ENCODE data around the gene PPP2R2D.
A peak's percentile ranks its signal among the peaks of the same experiment; 100 is the strongest.

DNA sequence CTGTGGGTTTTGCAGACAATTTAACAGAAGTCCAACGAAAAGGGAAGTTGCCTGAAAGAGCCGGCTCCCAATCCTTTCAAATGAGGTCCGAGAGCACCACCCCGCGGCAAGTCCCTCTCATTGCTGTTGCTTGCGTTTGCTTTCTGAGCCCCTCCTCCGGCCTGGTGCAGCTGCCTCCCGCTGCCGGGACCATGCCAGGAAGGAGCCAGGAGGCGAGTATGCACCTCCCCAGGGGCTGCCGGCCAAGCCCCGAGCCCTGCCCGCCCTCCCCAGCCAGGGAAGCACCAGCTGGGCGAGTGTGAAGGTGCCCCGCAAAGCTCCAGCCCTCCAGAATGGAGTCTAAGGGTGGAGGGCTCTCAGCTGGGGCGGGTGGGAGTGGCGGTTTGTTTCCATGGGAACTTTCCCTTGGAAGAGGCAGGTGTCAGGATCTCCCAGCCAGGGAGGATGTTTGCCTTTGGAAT is 25.8 kb upstream of the PPP2R2D start:
- TF ChIP-seq, protein P1, sequence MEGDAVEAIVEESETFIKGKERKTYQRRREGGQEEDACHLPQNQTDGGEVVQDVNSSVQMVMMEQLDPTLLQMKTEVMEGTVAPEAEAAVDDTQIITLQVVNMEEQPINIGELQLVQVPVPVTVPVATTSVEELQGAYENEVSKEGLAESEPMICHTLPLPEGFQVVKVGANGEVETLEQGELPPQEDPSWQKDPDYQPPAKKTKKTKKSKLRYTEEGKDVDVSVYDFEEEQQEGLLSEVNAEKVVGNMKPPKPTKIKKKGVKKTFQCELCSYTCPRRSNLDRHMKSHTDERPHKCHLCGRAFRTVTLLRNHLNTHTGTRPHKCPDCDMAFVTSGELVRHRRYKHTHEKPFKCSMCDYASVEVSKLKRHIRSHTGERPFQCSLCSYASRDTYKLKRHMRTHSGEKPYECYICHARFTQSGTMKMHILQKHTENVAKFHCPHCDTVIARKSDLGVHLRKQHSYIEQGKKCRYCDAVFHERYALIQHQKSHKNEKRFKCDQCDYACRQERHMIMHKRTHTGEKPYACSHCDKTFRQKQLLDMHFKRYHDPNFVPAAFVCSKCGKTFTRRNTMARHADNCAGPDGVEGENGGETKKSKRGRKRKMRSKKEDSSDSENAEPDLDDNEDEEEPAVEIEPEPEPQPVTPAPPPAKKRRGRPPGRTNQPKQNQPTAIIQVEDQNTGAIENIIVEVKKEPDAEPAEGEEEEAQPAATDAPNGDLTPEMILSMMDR (conservative IDR thresholded peaks at IDR 0.05): peak; percentile 90
- no peak for TF ChIP-seq ZFX (IDR thresholded peaks at IDR 0.05)

Data from C4-2B (cell line).